Thyroid gland (tissue), 4 donors: Measurements from ENCODE around the gene MYLK.

ENCODE experiments used
- POLR2A ChIP-seq, 2 donors: fragments of 450-650 bp; IDR thresholded peaks; one replicate each; pipeline ENCODE4 v1.6.1; 2017; ENCODE audit warnings: antibody characterized with exemption in 2 of 2, mild to moderate bottlenecking in 2 of 2, moderate library complexity in 1 of 2
- TF ChIP-seq, protein P1 (sequence below), 6 experiments: fragments of 200-600 bp in 3 of 6; fragments of 450-650 bp in 3 of 6; sonication (generic) in 3 of 6; IDR thresholded peaks; one replicate each; pipeline ENCODE4 v1.5.1; 2016 to 2019; ENCODE audit warnings: antibody characterized with exemption in 6 of 6, mild to moderate bottlenecking in 2 of 6, inconsistent platforms in 1 of 6, moderate library complexity in 1 of 6

DNA sequence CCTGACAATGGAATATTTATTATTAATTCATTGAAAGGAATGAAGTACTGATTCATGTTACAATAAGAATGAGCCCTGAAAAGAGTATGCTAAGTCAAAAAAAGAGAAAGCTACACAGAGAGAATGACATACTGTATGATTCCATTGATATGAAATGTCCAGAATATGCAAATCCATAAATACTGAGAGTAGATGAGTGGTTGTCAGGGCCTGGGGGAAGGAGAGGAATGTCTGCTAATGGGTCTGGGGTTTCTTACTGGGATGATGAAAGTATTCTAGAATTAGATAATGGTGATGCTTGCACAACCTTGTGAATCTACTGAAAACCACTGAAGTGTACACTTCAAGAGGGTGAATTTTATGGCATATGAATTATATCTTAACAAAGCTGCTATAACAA, 219.4 kb downstream of the MYLK start:
- TF ChIP-seq, protein P1, sequence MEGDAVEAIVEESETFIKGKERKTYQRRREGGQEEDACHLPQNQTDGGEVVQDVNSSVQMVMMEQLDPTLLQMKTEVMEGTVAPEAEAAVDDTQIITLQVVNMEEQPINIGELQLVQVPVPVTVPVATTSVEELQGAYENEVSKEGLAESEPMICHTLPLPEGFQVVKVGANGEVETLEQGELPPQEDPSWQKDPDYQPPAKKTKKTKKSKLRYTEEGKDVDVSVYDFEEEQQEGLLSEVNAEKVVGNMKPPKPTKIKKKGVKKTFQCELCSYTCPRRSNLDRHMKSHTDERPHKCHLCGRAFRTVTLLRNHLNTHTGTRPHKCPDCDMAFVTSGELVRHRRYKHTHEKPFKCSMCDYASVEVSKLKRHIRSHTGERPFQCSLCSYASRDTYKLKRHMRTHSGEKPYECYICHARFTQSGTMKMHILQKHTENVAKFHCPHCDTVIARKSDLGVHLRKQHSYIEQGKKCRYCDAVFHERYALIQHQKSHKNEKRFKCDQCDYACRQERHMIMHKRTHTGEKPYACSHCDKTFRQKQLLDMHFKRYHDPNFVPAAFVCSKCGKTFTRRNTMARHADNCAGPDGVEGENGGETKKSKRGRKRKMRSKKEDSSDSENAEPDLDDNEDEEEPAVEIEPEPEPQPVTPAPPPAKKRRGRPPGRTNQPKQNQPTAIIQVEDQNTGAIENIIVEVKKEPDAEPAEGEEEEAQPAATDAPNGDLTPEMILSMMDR (IDR thresholded peaks at IDR 0.05) = no peak
- no peak for TF ChIP-seq POLR2A (IDR thresholded peaks at IDR 0.05)
